ENCODE results near the gene MIAT.

The MIAT gene

DNA sequence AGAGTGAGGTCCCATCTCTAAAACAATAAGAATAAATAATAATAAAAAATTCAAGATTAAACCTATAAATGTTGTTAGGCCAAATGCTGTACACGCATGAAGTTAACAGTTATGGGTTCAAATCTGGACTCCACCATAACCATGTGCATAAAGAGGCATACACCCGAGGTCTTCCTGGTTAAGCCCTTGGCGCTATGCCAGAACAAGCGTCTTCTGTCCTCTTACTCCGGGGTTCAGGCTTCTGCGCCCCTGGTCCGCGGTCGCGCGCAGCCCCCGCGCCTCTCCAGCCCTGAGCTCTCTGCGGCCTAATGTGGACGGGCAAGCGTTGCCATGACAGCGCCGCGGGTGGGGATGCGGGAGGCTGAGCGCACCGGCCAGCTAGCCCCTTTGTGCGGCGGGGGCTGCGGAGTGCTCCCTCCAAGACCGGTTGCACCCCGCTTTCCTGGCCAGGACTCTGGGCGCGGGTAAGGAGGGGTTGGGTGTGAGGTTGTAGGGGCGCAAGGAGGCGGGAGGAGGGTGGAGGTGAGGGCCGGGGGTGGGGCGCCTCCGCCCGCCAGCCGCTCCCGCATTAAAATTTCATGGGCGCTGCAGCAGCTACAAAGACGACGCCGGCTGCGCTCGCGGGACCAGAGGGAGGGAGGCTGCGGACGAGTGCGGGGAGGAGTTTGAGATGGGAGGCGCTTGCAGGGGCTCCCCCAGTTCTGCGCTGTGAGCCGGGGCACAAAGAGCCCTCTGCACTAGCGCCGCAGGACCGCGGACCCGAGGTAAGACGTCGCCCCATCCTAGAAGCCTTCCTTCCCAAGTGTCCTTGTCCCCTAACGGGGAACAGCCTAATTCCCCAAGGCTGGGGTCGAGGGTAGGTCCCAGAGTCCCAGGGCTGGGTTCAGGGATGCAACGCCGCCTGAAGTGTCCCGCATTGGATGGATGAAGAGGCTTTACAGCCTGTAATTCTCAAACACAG, at the start of gene MIAT:
Gene MIAT, plus strand, starts transcription at position 698 of the 961 bp plus-strand sequence.
- H3K4me1 ChIP-seq (ENCODE audit: insufficient read depth, low read length, poor library complexity, severe bottlenecking): peaks cover 12% of the 10 kb centered on the region
- H3K9me2 ChIP-seq (replicated peaks; ENCODE audit: low read depth, low read length): no peaks in the 10 kb centered on the region
- H3K4me2 ChIP-seq (ENCODE audit: low read depth, low read length, poor library complexity, severe bottlenecking): peak within 1 kb of the TSS; percentile 74
- no peaks in the 10 kb centered on the region for H3F3A ChIP-seq (ENCODE audit: low read depth)
- H4K20me1 ChIP-seq (ENCODE audit: insufficient read depth, low read length, poor library complexity, severe bottlenecking): no peaks in the 10 kb centered on the region
- H3K36me3 ChIP-seq (ENCODE audit: insufficient read depth, low read length): no peaks in the 10 kb centered on the region
- H2AFZ ChIP-seq (ENCODE audit: low read length): peak within 1 kb of the TSS; percentile 88
- H3K79me2 ChIP-seq (ENCODE audit: insufficient read depth, low read length): no peaks in the 10 kb centered on the region
- TF ChIP-seq, protein P1, sequence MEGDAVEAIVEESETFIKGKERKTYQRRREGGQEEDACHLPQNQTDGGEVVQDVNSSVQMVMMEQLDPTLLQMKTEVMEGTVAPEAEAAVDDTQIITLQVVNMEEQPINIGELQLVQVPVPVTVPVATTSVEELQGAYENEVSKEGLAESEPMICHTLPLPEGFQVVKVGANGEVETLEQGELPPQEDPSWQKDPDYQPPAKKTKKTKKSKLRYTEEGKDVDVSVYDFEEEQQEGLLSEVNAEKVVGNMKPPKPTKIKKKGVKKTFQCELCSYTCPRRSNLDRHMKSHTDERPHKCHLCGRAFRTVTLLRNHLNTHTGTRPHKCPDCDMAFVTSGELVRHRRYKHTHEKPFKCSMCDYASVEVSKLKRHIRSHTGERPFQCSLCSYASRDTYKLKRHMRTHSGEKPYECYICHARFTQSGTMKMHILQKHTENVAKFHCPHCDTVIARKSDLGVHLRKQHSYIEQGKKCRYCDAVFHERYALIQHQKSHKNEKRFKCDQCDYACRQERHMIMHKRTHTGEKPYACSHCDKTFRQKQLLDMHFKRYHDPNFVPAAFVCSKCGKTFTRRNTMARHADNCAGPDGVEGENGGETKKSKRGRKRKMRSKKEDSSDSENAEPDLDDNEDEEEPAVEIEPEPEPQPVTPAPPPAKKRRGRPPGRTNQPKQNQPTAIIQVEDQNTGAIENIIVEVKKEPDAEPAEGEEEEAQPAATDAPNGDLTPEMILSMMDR (conservative IDR thresholded peaks at IDR 0.05; ENCODE audit: low read length): no peak
- TF ChIP-seq EZH2phosphoT487 (IDR thresholded peaks at IDR 0.05; ENCODE audit: borderline replicate concordance): no peak
- H3K27me3 ChIP-seq (ENCODE audit: insufficient read depth, low read length, poor library complexity, severe bottlenecking): no peaks in the 10 kb centered on the region
- H3K4me3 ChIP-seq (ENCODE audit: low read length, poor library complexity, severe bottlenecking): peak within 1 kb of the TSS; percentile 73
- H3K9me3 ChIP-seq (ENCODE audit: insufficient read depth, low read depth, low read length): no peaks in the 10 kb centered on the region
- H3K9ac ChIP-seq (ENCODE audit: low read depth, low read length, poor library complexity, severe bottlenecking): peak within 1 kb of the TSS; percentile 70

DNA sequence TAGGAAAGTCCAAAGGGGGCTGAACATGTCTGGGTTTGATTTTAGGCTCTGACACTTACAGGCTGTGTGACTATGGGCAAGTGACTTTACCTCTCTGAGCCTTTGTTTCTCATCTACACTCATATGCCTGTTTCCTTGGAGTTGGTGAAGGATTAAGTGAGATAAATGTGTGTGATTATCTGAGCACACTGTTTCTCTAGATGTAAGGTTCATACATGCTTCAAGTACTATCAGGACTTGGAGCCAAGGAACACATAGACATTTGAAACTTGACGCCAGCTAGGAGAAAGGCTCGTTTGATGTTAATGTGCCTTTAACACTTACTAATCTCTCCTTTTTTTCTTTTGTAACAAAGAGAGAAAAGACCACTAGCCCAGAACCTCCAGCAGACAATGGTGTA, 49.3 kb upstream of the MIAT start:
- Histone ChIP-seq H3K36me3 (ENCODE audit: insufficient read depth, low read length) (no peaks in the 10 kb centered on the region), H3K4me1 (ENCODE audit: insufficient read depth, low read length, poor library complexity, severe bottlenecking) (peaks cover 4% of the 10 kb centered on the region), H3K9ac (ENCODE audit: low read depth, low read length, poor library complexity, severe bottlenecking) (no peak overlapping the region), H3K4me2 (ENCODE audit: low read depth, low read length, poor library complexity, severe bottlenecking) (no peak overlapping the region), H3K4me3 (ENCODE audit: low read length, poor library complexity, severe bottlenecking) (no peak overlapping the region), H3K9me3 (ENCODE audit: insufficient read depth, low read depth, low read length) (no peaks in the 10 kb centered on the region), H3K27me3 (ENCODE audit: insufficient read depth, low read length, poor library complexity, severe bottlenecking) (no peaks in the 10 kb centered on the region), H3K79me2 (ENCODE audit: insufficient read depth, low read length) (no peaks in the 10 kb centered on the region), H4K20me1 (ENCODE audit: insufficient read depth, low read length, poor library complexity, severe bottlenecking) (no peaks in the 10 kb centered on the region), H2AFZ (ENCODE audit: low read length) (no peak overlapping the region), H3K9me2 (replicated peaks; ENCODE audit: low read depth, low read length) (no peaks in the 10 kb centered on the region), H3F3A (ENCODE audit: low read depth) (no peaks in the 10 kb centered on the region)
- TF ChIP-seq EZH2phosphoT487 (IDR thresholded peaks at IDR 0.05; ENCODE audit: borderline replicate concordance): no peak
- TF ChIP-seq, protein P1 (conservative IDR thresholded peaks at IDR 0.05; ENCODE audit: low read length): no peak

DNA sequence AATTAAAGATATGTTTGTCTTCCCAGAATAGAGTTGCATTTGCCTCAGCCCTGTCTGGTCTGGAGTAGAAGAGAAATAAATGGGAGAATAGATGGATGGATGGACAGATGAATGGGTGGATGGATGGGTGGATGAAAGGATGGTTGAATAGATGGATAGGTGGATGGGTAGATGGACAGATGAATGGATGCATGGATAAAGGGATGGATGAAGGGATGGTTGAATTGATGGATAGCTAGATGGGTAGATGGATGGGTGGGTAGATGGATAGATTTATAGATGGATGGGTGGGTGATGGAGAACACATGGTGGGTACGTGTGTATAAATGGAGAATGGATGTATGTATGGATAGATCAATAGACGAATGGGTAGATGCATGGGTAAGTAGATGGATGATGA, 48.1 kb upstream of the MIAT start:
- Histone ChIP-seq H3K9me2 (replicated peaks; ENCODE audit: low read depth, low read length) (no peaks in the 10 kb centered on the region), H3K9ac (ENCODE audit: low read depth, low read length, poor library complexity, severe bottlenecking) (no peak overlapping the region), H3K36me3 (ENCODE audit: insufficient read depth, low read length) (no peaks in the 10 kb centered on the region), H3K27me3 (ENCODE audit: insufficient read depth, low read length, poor library complexity, severe bottlenecking) (no peaks in the 10 kb centered on the region), H2AFZ (ENCODE audit: low read length) (no peak overlapping the region), H3F3A (ENCODE audit: low read depth) (no peaks in the 10 kb centered on the region), H3K4me3 (ENCODE audit: low read length, poor library complexity, severe bottlenecking) (no peak overlapping the region), H4K20me1 (ENCODE audit: insufficient read depth, low read length, poor library complexity, severe bottlenecking) (no peaks in the 10 kb centered on the region), H3K4me1 (ENCODE audit: insufficient read depth, low read length, poor library complexity, severe bottlenecking) (no peaks in the 10 kb centered on the region), H3K4me2 (ENCODE audit: low read depth, low read length, poor library complexity, severe bottlenecking) (no peak overlapping the region), H3K9me3 (ENCODE audit: insufficient read depth, low read depth, low read length) (no peaks in the 10 kb centered on the region), H3K79me2 (ENCODE audit: insufficient read depth, low read length) (no peaks in the 10 kb centered on the region)
- no peak for TF ChIP-seq EZH2phosphoT487 (IDR thresholded peaks at IDR 0.05; ENCODE audit: borderline replicate concordance)
- TF ChIP-seq, protein P1 (conservative IDR thresholded peaks at IDR 0.05; ENCODE audit: low read length): no peak

Data from Loucy (cell line).